ENCODE data around the gene FOXS1.

FOXS1 gene

GRCh38 chr20:31861385-31862156 is 16.2 kb upstream of the FOXS1 start:
- peak; percentile 24 to 37 for DNase-seq (ENCODE audit: low read depth in 2 of 2, low spot score in 1 of 2)

DNA sequence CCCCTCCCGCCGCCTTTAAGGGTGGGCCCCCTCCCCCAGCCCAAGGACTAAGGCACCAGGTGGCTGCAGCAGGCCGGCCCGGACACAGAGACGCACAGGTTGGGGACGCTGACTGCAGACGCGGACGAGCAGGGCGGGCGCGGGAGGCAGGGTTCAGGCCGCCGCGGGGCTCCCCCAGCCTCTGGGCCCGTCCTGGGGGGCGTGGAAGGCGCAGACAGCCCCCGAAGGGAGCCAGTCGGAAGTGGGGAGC is 15.7 kb upstream of the FOXS1 start:
- DNase-seq (ENCODE audit: low read depth in 2 of 2, low spot score in 1 of 2) = no peak

DNA sequence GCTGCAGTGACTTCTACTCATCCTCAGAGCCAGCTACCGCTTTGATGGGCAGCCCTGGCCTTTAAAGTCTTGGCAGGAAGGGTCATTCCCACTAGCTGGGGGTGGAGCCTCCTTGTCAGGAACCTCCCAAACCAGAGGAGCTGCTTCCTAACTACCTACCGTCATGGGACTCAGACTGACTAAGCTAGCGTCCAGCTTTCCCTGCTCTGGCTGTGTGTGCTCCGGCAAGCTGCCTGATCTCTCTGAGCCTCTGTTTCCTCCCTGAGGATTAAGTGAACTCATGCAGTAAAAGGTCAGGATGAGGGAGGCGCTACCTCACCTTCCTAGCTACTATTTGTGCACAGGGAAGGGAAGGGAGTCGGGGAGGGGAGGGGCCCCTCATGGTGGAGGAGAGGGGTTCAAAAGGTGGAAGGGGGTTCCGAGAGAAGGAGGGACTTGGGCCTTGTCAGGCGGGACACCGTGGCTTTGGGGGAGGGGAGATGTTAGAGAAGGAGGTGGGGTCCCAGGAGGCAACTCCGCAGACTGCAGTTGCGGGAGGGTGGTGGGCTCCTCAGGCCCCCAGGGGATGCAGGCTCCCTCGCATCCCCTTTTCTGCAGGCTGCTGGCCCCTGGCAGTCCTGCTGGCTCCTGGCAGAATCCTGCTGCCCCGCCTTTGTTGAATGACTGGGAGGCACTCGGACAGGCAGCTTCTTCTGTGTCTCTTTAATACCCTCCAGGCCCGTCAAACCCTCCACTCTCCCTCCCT is 15.2 kb upstream of the FOXS1 start:
- DNase-seq (ENCODE audit: low read depth in 2 of 2, low spot score in 1 of 2) = no peak

DNA sequence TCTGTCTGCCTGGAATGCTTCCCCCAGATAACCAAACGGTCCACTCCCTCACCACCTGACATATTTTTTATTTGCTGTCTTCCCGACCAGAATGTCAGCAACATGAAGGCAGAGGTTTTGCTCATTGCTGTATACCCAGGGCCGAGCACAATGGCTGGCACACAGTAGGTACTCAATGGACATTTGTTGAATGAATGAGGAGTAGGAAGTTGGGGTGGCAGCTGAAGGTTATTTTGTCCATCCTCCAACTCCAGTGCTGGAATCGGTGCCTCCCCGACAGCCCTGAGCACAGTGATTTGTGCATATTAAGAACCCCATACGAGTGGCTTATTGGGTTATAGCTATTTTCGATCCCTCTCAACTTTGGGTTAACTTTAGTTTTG is 14.6 kb upstream of the FOXS1 start:
- DNase-seq (ENCODE audit: low read depth in 2 of 2, low spot score in 1 of 2) = no peak

DNA sequence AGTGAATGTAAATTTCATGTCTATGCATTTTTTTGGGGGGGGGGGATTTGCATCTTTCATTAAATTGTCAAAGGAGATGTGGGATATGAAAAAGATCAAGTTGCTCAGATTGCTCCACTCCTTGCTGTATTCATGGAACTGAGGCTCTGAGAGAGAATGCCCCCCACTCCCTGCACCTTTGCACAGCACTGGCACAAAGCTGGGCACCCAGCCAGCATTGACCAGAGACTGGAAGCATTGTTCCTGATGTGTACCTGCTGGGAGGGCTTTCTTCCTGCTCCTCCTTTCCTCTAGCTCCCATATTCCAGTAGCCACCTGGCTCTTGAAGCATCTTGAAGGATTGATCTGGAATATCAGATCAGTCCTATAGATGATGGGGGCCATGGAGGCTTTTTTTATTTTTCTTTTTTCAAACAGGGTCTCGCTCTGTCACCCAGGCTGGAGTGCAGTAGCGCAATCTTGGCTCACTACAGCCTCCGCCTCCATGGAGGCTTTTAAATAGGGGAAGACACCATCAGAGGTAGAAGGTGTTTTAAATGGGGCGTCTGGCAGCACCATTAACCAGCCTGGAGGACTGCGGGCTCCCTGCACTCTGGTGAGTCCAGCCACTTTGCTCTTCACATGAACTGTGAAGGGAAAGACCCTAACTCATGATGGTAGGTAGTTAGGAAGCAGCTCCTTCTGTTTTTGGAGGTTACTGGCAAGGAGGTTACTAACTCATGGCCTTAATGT is 14.0 kb upstream of the FOXS1 start:
- no peak for DNase-seq (ENCODE audit: low read depth in 2 of 2, low spot score in 1 of 2)

DNA sequence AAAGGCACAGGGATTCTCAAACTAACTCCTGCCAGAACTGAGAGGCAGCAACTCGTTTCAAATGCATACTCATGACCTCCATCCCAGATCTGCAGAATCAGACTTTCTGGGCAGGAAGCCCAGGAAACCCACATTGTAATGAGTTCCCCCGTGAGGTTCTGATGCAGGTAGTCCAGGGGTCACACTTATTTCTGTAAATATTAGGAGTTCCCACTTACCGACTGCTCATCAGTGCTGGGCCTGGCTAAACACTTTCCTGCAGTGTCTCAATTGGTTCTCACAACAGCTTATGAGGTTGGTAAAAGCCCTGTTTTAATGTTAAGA is 13.3 kb upstream of the FOXS1 start:
- DNase-seq (ENCODE audit: low read depth in 2 of 2, low spot score in 1 of 2) = no peak

GRCh38 chr20:31857861-31858759 is 12.7 kb upstream of the FOXS1 start:
- DNase-seq (ENCODE audit: low read depth in 2 of 2, low spot score in 1 of 2) = no peak

DNA sequence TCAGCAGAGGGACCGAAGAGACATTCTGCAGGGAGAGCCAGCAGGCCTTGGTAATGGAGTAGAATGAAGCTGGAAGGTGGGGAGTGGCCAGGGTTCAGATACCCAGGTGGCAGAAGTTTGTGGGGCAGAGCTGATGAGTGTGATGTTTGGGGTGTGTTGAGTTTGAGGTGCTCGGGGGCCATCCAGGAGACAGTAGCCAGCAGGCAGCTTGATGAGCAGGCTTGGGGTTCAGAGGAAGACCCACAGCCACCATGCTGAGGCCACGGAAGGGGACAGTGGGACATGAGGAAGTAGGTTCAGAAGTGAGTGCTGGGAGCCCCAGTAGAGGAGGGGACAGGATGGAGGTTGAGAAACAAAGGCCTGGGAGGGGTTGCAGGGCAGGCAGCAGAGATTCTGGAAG is 11.1 kb upstream of the FOXS1 start:
- DNase-seq (ENCODE audit: low read depth in 2 of 2, low spot score in 1 of 2) = no peak

DNA sequence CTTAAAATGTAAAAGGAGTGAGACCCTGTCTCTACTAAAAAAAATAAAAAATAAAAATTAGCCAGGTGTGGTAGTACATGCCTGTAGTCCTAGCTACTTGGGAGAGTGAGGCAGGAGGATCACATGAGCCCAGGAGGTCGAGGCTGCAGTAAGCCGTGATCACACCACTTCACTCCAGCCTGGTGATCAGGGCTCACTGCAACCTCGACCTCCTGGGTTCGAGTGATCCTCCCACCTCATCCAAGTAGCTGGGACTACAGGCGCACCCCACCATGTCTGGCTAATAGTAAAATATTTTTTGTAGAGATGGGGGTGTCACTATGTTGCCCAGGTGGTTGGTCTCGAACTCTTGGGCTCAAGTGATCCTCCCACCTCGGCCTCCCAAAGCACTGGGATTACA is 8.1 kb upstream of the FOXS1 start:
- no peak for DNase-seq (ENCODE audit: low read depth in 2 of 2, low spot score in 1 of 2)

- no peak for DNase-seq (ENCODE audit: low read depth in 2 of 2, low spot score in 1 of 2)
These were observed 6.0 kb upstream of the FOXS1 start for GRCh38 chr20:31851240-31851955.

DNA sequence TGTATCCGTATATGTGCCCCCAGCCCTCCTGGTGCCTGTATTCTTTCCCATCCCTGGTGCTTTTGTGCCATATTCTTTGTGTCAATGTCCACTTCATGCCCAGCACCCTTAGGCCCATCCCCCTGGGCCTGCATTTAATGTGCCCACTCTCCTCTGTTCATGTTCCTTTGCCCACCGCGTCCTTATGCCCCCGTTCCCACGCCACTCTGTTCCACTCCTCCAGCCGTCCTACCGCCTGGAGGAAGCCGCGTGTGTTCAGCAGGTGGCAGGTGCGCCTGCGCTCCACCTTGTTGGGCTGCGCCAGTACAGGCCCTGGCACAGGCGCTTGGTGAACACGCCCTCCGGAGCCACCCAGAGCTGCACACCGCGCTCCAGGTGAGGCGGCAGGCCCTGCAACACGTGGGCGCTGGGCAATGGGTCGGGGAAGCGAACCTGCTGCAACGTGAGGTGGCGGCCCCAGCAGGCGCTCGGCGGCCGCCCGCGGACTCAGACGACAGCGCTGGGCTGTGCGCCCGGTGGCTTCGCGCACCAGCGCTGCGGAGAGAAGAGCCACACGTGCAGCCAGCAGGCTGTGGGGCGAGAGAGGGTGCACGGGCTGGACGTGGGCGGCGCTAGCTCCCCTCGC is 4.0 kb upstream of the FOXS1 start:
- no peak for DNase-seq (ENCODE audit: low read depth in 2 of 2, low spot score in 1 of 2)

GRCh38 chr20:31848088-31848999 is 2.9 kb upstream of the FOXS1 start:
- DNase-seq (ENCODE audit: low read depth in 2 of 2, low spot score in 1 of 2) = no peak

GRCh38 chr20:31846793-31847138 is 1.4 kb upstream of the FOXS1 start:
- DNase-seq (ENCODE audit: low read depth in 2 of 2, low spot score in 1 of 2) = no peak

DNA sequence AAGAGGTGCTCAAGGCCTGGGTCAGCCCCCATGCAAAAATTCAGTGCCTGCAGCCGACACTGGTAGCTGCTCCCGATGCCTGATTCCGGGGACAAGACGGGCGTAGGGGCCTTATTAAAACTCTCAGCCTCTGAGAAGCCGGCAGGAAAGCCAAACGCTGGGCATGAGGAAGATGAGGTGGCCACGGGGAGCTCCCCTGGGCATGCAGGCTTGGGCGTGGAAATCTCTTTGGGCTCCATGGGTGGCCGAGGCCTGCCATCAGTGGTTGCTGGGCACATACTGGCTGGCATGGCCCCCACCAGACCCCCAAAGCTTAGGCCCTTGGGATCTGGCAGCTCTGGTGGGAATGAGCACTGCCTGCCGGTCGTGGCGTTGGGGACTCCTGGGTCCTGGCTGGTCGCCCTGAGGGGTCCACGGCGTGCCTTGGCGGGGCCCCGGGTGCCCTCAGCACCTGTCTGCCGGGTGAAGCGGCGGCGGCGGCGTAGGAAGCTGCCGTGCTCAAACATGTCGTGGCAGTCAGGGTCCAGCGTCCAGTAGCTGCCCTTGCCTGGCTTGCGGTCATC is 586 bp downstream of the FOXS1 start:
- DNase-seq (ENCODE audit: low read depth in 2 of 2, low spot score in 1 of 2) = no peak

DNA sequence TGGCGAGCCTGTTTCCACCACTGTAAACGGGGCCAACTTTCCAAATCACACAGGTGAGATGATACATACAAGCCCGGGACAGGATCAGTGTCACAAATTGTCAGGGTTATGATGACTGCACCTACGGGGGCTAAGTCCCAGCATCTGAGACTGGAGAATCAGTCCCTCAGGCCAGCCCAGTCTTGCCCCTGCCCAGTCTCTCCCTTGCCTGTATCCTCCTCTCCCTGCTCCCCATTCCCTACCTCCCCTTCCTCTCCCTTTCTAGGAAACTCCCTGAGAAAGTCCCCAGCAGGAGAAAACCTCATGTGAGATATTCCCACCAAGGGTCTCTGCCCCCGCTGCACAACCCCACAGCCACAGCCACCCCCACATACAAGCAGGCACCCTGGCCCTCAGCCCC is 1.5 kb downstream of the FOXS1 start:
- DNase-seq (ENCODE audit: low read depth in 2 of 2, low spot score in 1 of 2) = no peak

- DNase-seq (ENCODE audit: low read depth in 2 of 2, low spot score in 1 of 2) = no peak
These were observed 2.1 kb downstream of the FOXS1 start for GRCh38 chr20:31843288-31843687.

GRCh38 chr20:31842471-31843157 is 2.8 kb downstream of the FOXS1 start:
- no peak for DNase-seq (ENCODE audit: low read depth in 2 of 2, low spot score in 1 of 2)

GRCh38 chr20:31841928-31842327 is 3.5 kb downstream of the FOXS1 start:
- no peak for DNase-seq (ENCODE audit: low read depth in 2 of 2, low spot score in 1 of 2)

Data from stimulated activated CD8-positive, alpha-beta memory T cell treated with anti-CD3 and anti-CD28 coated beads, Interleukin-4, amount 100 ng/mL, for 1 hour (primary cell).